Nephron (organoid): Measurements from ENCODE around the gene DHX35.

ENCODE experiments used
- H3K27ac Mint-ChIP-seq, 3 experiments: 2 replicates each; pipeline ENCODE4 v1.8.0; 2020; ENCODE audit warnings: mixed read lengths in 3 of 3, mild to moderate bottlenecking in 2 of 3, moderate library complexity in 1 of 3
- H3K27me3 Mint-ChIP-seq: 2 replicates; pipeline ENCODE4 v1.8.0; 2021; ENCODE audit warnings: low read depth, mild to moderate bottlenecking, moderate library complexity, mixed read lengths
- H3K36me3 Mint-ChIP-seq: 2 replicates; pipeline ENCODE4 v1.8.0; 2020; ENCODE audit warnings: low read depth, mixed read lengths
- H3K4me1 Mint-ChIP-seq: 2 replicates; pipeline ENCODE4 v1.8.0; 2020; ENCODE audit warnings: mixed read lengths
- H3K4me3 Mint-ChIP-seq, 3 experiments: 2 replicates each; pipeline ENCODE4 v1.8.0; 2020; ENCODE audit warnings: mild to moderate bottlenecking in 3 of 3, mixed read lengths in 3 of 3, moderate library complexity in 2 of 3
- H3K9me3 Mint-ChIP-seq: 2 replicates; pipeline ENCODE4 v1.8.0; 2020; ENCODE audit warnings: mixed read lengths
- TF ChIP-seq, protein P1 (sequence below), 3 experiments: fragments of 200-600 bp; sonication (generic); IDR thresholded peaks; one replicate each; pipeline ENCODE4 v1.5.0; 2021; ENCODE audit warnings: antibody characterized with exemption in 3 of 3; ENCODE audit not compliant: unreplicated experiment in 3 of 3

DHX35 gene

DNA sequence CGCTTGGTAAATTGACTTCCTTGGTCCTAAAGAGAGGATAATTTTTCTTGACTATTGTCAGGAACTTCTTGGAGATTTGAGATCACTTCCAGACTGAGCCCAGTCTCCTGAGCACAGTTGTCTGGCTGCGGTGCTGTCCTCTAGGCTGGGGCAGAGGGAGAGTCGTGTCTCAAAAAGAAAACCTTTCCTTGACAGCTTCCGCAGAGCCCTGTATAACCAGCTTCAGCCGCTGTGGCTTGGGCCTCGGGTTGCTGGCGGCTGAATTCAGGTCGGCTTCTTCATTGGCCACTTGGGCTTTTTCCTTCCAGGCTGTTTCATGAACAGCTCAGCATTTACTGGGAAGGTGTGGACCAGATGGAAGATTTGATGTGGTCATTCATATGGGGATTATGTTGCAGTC is 75.9 kb downstream of the DHX35 start:
- H3K4me1 Mint-ChIP-seq: no peaks in the 10 kb centered on the region

GRCh38 chr20:39038495-39038894 is 76.4 kb downstream of the DHX35 start:
- TF ChIP-seq, protein P1, sequence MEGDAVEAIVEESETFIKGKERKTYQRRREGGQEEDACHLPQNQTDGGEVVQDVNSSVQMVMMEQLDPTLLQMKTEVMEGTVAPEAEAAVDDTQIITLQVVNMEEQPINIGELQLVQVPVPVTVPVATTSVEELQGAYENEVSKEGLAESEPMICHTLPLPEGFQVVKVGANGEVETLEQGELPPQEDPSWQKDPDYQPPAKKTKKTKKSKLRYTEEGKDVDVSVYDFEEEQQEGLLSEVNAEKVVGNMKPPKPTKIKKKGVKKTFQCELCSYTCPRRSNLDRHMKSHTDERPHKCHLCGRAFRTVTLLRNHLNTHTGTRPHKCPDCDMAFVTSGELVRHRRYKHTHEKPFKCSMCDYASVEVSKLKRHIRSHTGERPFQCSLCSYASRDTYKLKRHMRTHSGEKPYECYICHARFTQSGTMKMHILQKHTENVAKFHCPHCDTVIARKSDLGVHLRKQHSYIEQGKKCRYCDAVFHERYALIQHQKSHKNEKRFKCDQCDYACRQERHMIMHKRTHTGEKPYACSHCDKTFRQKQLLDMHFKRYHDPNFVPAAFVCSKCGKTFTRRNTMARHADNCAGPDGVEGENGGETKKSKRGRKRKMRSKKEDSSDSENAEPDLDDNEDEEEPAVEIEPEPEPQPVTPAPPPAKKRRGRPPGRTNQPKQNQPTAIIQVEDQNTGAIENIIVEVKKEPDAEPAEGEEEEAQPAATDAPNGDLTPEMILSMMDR (IDR thresholded peaks at IDR 0.05; ENCODE audit: unreplicated experiment in 3 of 3): no peak
- H3K27me3 Mint-ChIP-seq: no peaks in the 10 kb centered on the region
- no peaks in the 10 kb centered on the region for H3K4me1 Mint-ChIP-seq
- H3K36me3 Mint-ChIP-seq: peaks cover 47% of the 10 kb centered on the region
- no peaks in the 10 kb centered on the region for H3K9me3 Mint-ChIP-seq
- no peak overlapping the region for H3K27ac Mint-ChIP-seq
- H3K4me3 Mint-ChIP-seq: no peak overlapping the region

More for the DNA sequence above, 75.9 kb downstream of the DHX35 start:
- Mint-ChIP-seq H3K4me3 (no peak overlapping the region), H3K27ac (no peak overlapping the region), H3K36me3 (peaks cover 43% of the 10 kb centered on the region), H3K27me3 (no peaks in the 10 kb centered on the region), H3K9me3 (no peaks in the 10 kb centered on the region)
- TF ChIP-seq, protein P1 (IDR thresholded peaks at IDR 0.05; ENCODE audit: unreplicated experiment in 3 of 3): no peak

GRCh38 chr20:39039261-39039660 is 77.1 kb downstream of the DHX35 start:
- Mint-ChIP-seq H3K27me3 (no peaks in the 10 kb centered on the region), H3K27ac (no peak overlapping the region), H3K36me3 (peaks cover 45% of the 10 kb centered on the region), H3K9me3 (no peaks in the 10 kb centered on the region), H3K4me1 (no peaks in the 10 kb centered on the region), H3K4me3 (no peak overlapping the region)
- TF ChIP-seq, protein P1 (IDR thresholded peaks at IDR 0.05; ENCODE audit: unreplicated experiment in 3 of 3): no peak

DNA sequence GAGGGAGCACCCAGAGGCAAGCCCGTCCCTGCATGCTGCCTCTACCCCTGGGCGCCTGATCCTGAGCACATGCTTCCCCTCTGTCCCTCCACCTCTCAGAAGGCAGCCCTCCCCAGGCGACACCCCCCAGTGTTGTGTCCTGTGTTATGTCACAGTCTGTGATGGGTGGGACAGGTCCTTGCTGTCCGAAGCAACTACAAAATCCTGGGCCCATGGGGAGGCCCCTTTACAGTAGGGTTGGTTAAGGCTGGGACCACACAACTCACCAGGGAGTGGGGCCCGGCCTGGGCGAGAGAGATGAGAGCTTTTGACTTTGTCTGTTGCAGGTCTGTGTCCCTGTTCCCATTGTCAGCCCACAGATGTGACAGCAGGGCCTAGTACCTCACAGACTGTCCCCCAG is 78.0 kb downstream of the DHX35 start:
- Mint-ChIP-seq H3K9me3 (no peaks in the 10 kb centered on the region), H3K36me3 (peaks cover 45% of the 10 kb centered on the region), H3K27me3 (no peaks in the 10 kb centered on the region), H3K4me3 (no peak overlapping the region), H3K27ac (no peak overlapping the region), H3K4me1 (no peaks in the 10 kb centered on the region)
- TF ChIP-seq, protein P1 (IDR thresholded peaks at IDR 0.05; ENCODE audit: unreplicated experiment in 3 of 3): no peak

- Mint-ChIP-seq H3K27me3 (no peaks in the 10 kb centered on the region), H3K4me3 (no peak overlapping the region), H3K27ac (no peak overlapping the region), H3K36me3 (peaks cover 41% of the 10 kb centered on the region), H3K9me3 (no peaks in the 10 kb centered on the region), H3K4me1 (peaks cover 5% of the 10 kb centered on the region)
- TF ChIP-seq, protein P1 (IDR thresholded peaks at IDR 0.05; ENCODE audit: unreplicated experiment in 3 of 3): no peak
Observed at GRCh38 chr20:39041067-39041466, 78.9 kb downstream of the DHX35 start.

DNA sequence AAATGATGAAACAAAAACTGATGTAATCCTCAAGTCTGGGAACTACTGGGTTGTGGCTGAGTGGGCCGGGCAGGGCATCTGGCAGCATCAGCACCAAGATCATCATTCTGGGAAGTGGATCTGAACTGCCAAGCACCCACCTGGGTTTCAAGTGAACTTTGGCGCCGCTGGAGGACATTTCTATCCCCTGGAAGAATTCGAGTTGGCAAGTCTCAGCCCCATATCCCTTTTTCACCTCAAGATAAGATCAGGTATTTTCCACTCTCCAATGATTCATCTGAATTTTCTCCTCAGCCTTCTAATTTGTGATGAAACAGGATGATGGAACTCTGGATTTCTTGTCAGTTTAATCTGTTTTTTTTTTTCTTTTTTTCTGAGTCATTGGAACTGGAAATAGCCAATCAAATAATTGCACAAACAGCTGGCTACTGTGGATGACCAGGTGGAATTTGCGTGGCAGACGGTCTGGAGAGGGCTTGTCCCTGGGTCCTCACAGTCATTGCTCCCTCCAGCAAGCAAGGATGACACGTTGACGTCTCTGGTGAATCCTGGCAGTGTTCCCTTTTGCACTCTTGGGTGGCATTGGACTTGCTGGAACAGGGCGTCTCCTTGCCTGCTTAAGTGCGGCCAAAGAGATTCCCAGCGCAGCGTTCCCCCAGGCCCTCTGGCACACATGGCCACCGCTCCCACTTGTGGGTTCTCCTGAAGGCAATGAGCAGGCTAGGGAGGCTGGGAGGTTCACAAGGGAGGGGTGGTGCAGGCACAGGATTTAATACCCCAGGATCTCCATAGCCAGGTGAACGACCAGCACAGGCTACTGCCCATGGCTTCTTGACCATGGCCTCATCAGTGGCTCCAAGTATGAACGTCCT is 80.4 kb downstream of the DHX35 start:
- Mint-ChIP-seq H3K27ac (no peak overlapping the region), H3K4me3 (no peak overlapping the region), H3K27me3 (no peaks in the 10 kb centered on the region), H3K36me3 (peaks cover 32% of the 10 kb centered on the region), H3K9me3 (no peaks in the 10 kb centered on the region), H3K4me1 (peaks cover 5% of the 10 kb centered on the region)
- TF ChIP-seq, protein P1 (IDR thresholded peaks at IDR 0.05; ENCODE audit: unreplicated experiment in 3 of 3): no peak
